Activated T-cell treated with anti-CD3 and anti-CD28 coated beads, Interleukin-2, amount 50 U/mL, for 24 hours (primary cell): ENCODE measurements around the gene SP5.
"Not testable (repeated sequence)": the region's sequence is repeated elsewhere in the genome, so short reads cannot be mapped to it uniquely, and the experiment has no call there.

Experiments used
- DNase-seq: peaks from one replicate; pipeline ENCODE4 v3.0.0-alpha.2; 2020
- H3K27ac Mint-ChIP-seq: 2 replicates; pipeline ENCODE4 v1.8.0; 2020; ENCODE audit warnings: mild to moderate bottlenecking, mixed read lengths
- H3K27me3 Mint-ChIP-seq: 2 replicates; pipeline ENCODE4 v1.8.0; 2020; ENCODE audit warnings: mixed read lengths
- H3K36me3 Mint-ChIP-seq: 2 replicates; pipeline ENCODE4 v1.8.0; 2020; ENCODE audit warnings: low read depth, mixed read lengths
- H3K4me1 Mint-ChIP-seq: 2 replicates; pipeline ENCODE4 v1.8.0; 2020; ENCODE audit warnings: low read depth, mixed read lengths
- H3K4me3 Mint-ChIP-seq: 2 replicates; pipeline ENCODE4 v1.8.0; 2020; ENCODE audit warnings: mild to moderate bottlenecking, moderate library complexity, mixed read lengths
- H3K9me3 Mint-ChIP-seq: 2 replicates; pipeline ENCODE4 v1.8.0; 2020; ENCODE audit warnings: mixed read lengths

The SP5 gene

GRCh38 chr2:170715062-170715931 lies at the start of gene SP5:
Gene SP5 (plus strand): TSS chr2:170715337. CDS start chr2:170715513, 176 bp downstream.
- Mint-ChIP-seq H3K4me1 (peaks cover 38% of the 10 kb centered on the region), H3K27ac (peak within 1 kb of the TSS; percentile 60), H3K4me3 (peak within 1 kb of the TSS; percentile 69), H3K36me3 (no peaks in the 10 kb centered on the region), H3K27me3 (peaks cover 78% of the 10 kb centered on the region), H3K9me3 (no peaks in the 10 kb centered on the region)
- peak; percentile 54 for DNase-seq

- H3K27ac Mint-ChIP-seq = no peak overlapping the region
- H3K36me3 Mint-ChIP-seq = no peaks in the 10 kb centered on the region
- H3K4me1 Mint-ChIP-seq = no peaks in the 10 kb centered on the region
- DNase-seq = no peak
- peaks cover 6% of the 10 kb centered on the region for H3K27me3 Mint-ChIP-seq
- no peaks in the 10 kb centered on the region for H3K9me3 Mint-ChIP-seq
- no peak overlapping the region for H3K4me3 Mint-ChIP-seq
Measured at GRCh38 chr2:170665743-170666142, 49.4 kb upstream of the SP5 start.

- H3K27ac Mint-ChIP-seq = no peak overlapping the region
- no peaks in the 10 kb centered on the region for H3K4me1 Mint-ChIP-seq
- no peaks in the 10 kb centered on the region for H3K9me3 Mint-ChIP-seq
- H3K4me3 Mint-ChIP-seq = no peak overlapping the region
- H3K27me3 Mint-ChIP-seq = peaks cover 3% of the 10 kb centered on the region
- no peak for DNase-seq
- no peaks in the 10 kb centered on the region for H3K36me3 Mint-ChIP-seq
Measured at GRCh38 chr2:170669909-170670308, 45.2 kb upstream of the SP5 start.

- Mint-ChIP-seq H3K36me3 (no peaks in the 10 kb centered on the region), H3K27me3 (peaks cover 3% of the 10 kb centered on the region), H3K9me3 (no peaks in the 10 kb centered on the region), H3K4me1 (no peaks in the 10 kb centered on the region), H3K4me3 (no peak overlapping the region), H3K27ac (no peak overlapping the region)
- DNase-seq = no peak
Measured at GRCh38 chr2:170670651-170671050, 44.5 kb upstream of the SP5 start.

GRCh38 chr2:170671079-170671478 lies 44.1 kb upstream of the SP5 start:
- H3K4me3 Mint-ChIP-seq = no peak overlapping the region
- no peak overlapping the region for H3K27ac Mint-ChIP-seq
- H3K27me3 Mint-ChIP-seq = peaks cover 3% of the 10 kb centered on the region
- no peak for DNase-seq
- no peaks in the 10 kb centered on the region for H3K4me1 Mint-ChIP-seq
- H3K36me3 Mint-ChIP-seq = no peaks in the 10 kb centered on the region
- H3K9me3 Mint-ChIP-seq = no peaks in the 10 kb centered on the region

GRCh38 chr2:170674282-170674681 lies 40.9 kb upstream of the SP5 start:
- DNase-seq, H3K4me3 Mint-ChIP-seq, H3K4me1 Mint-ChIP-seq, H3K9me3 Mint-ChIP-seq, H3K27ac Mint-ChIP-seq, H3K36me3 Mint-ChIP-seq, H3K27me3 Mint-ChIP-seq: not testable (repeated sequence)

GRCh38 chr2:170675701-170676100 lies 39.4 kb upstream of the SP5 start:
- Mint-ChIP-seq H3K27ac (no peak overlapping the region), H3K36me3 (no peaks in the 10 kb centered on the region)

GRCh38 chr2:170679607-170680079 lies 35.5 kb upstream of the SP5 start:
- DNase-seq = no peak

More at GRCh38 chr2:170675701-170676100, 39.4 kb upstream of the SP5 start:
- Mint-ChIP-seq H3K4me3 (no peak overlapping the region), H3K9me3 (no peaks in the 10 kb centered on the region), H3K4me1 (no peaks in the 10 kb centered on the region), H3K27me3 (no peaks in the 10 kb centered on the region)
- DNase-seq = no peak

GRCh38 chr2:170680172-170680941 lies 34.8 kb upstream of the SP5 start:
- H3K9me3 Mint-ChIP-seq = no peaks in the 10 kb centered on the region
- H3K27ac Mint-ChIP-seq = no peak overlapping the region
- peaks cover 9% of the 10 kb centered on the region for H3K27me3 Mint-ChIP-seq
- DNase-seq = no peak
- H3K36me3 Mint-ChIP-seq = no peaks in the 10 kb centered on the region
- no peaks in the 10 kb centered on the region for H3K4me1 Mint-ChIP-seq
- H3K4me3 Mint-ChIP-seq = no peak overlapping the region

More at GRCh38 chr2:170679607-170680079, 35.5 kb upstream of the SP5 start:
- Mint-ChIP-seq H3K4me3 (no peak overlapping the region), H3K27me3 (peaks cover 9% of the 10 kb centered on the region), H3K4me1 (no peaks in the 10 kb centered on the region), H3K36me3 (no peaks in the 10 kb centered on the region), H3K9me3 (no peaks in the 10 kb centered on the region), H3K27ac (no peak overlapping the region)

GRCh38 chr2:170681311-170681710 lies 33.8 kb upstream of the SP5 start:
- H3K4me1 Mint-ChIP-seq = no peaks in the 10 kb centered on the region
- no peak overlapping the region for H3K4me3 Mint-ChIP-seq
- no peaks in the 10 kb centered on the region for H3K9me3 Mint-ChIP-seq
- peaks cover 9% of the 10 kb centered on the region for H3K27me3 Mint-ChIP-seq
- no peaks in the 10 kb centered on the region for H3K36me3 Mint-ChIP-seq
- no peak for DNase-seq
- no peak overlapping the region for H3K27ac Mint-ChIP-seq

- Mint-ChIP-seq H3K27me3 (peaks cover 9% of the 10 kb centered on the region), H3K27ac (no peak overlapping the region), H3K9me3 (no peaks in the 10 kb centered on the region), H3K4me3 (no peak overlapping the region), H3K36me3 (no peaks in the 10 kb centered on the region), H3K4me1 (no peaks in the 10 kb centered on the region)
- no peak for DNase-seq
Measured at GRCh38 chr2:170685591-170685990, 29.5 kb upstream of the SP5 start.

- Mint-ChIP-seq H3K36me3 (no peaks in the 10 kb centered on the region), H3K4me3 (no peak overlapping the region), H3K27ac (no peak overlapping the region), H3K4me1 (no peaks in the 10 kb centered on the region), H3K27me3 (no peaks in the 10 kb centered on the region), H3K9me3 (no peaks in the 10 kb centered on the region)
- no peak for DNase-seq
Measured at GRCh38 chr2:170689481-170689880, 25.7 kb upstream of the SP5 start.

GRCh38 chr2:170690640-170691039 lies 24.5 kb upstream of the SP5 start:
- Mint-ChIP-seq H3K36me3 (no peaks in the 10 kb centered on the region), H3K4me3 (no peak overlapping the region), H3K9me3 (no peaks in the 10 kb centered on the region), H3K4me1 (no peaks in the 10 kb centered on the region), H3K27me3 (no peaks in the 10 kb centered on the region), H3K27ac (no peak overlapping the region)
- no peak for DNase-seq

- Mint-ChIP-seq H3K4me1 (no peaks in the 10 kb centered on the region), H3K9me3 (no peaks in the 10 kb centered on the region), H3K27ac (no peak overlapping the region), H3K36me3 (no peaks in the 10 kb centered on the region), H3K27me3 (peaks cover 5% of the 10 kb centered on the region), H3K4me3 (no peak overlapping the region)
- DNase-seq = no peak
Measured at GRCh38 chr2:170694316-170694715, 20.8 kb upstream of the SP5 start.
